NCI-H748 (cell line): ENCODE data around the gene DDX39A.
"Not testable (repeated sequence)": the region's sequence is repeated elsewhere in the genome, so short reads cannot be mapped to it uniquely, and the experiment has no call there.

Experiments
- DNase-seq: peaks from one replicate; lab custom pipeline; 2025; ENCODE audit not compliant: unreplicated experiment; lab: John Stamatoyannopoulos, UW

DDX39A gene

DNA sequence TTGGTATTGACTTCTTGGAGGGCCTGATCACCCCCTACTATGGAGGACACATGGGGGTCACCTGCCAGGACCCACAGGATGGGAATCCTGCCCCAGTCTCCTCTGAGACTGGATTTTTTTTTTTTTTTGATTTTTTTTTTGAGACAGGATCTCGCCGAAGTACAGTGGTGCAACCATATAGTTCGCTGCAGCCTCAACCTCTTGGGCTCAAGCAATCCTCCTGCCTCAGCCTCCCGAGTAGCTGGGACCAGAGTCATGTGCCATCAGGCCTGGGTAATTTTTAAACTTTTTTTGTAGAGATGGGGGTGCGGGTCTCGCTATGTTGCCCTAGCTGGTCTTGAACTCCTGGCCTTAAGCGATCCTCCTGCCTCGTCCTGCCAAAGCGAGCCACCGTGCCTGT, 52.1 kb downstream of the DDX39A start:
- no peak for DNase-seq

DNA sequence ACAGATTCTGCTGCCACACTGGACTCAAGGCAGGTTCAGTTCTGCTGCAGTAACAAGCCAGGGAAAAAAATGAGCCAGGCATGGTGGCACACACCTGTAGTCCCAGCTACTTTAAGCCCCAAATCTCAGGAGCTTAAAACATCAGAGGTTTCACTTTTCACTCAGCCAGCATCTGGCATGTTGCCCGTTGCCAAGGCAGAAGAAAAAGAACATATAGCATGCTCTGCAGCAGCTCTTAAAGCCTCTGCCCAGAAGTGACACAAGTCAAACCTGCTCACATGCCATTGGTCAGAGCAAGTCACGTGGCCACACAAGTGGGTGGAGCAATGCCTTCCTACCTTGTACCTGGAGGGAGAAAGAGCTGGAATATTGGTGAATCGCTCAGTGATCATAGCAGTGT, 52.6 kb downstream of the DDX39A start:
- DNase-seq: peak; percentile 77

DNA sequence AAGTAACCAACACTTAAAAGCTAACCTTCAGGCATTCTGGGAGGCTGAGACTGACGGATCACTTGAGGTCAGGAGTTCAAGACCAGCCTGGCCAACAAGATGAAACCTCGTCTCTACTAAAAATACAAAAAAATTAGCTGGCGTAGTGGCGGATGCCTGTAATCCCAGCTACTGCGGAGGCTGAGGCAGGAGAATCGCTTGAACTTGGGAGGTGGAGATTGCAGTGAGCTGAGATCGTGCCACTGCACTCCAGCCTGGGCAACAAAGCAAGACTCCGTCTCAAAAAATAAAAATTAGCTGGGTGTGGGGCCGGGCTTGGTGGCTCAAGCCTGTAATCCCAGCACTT, 55.1 kb downstream of the DDX39A start:
- not testable (repeated sequence) for DNase-seq

DNA sequence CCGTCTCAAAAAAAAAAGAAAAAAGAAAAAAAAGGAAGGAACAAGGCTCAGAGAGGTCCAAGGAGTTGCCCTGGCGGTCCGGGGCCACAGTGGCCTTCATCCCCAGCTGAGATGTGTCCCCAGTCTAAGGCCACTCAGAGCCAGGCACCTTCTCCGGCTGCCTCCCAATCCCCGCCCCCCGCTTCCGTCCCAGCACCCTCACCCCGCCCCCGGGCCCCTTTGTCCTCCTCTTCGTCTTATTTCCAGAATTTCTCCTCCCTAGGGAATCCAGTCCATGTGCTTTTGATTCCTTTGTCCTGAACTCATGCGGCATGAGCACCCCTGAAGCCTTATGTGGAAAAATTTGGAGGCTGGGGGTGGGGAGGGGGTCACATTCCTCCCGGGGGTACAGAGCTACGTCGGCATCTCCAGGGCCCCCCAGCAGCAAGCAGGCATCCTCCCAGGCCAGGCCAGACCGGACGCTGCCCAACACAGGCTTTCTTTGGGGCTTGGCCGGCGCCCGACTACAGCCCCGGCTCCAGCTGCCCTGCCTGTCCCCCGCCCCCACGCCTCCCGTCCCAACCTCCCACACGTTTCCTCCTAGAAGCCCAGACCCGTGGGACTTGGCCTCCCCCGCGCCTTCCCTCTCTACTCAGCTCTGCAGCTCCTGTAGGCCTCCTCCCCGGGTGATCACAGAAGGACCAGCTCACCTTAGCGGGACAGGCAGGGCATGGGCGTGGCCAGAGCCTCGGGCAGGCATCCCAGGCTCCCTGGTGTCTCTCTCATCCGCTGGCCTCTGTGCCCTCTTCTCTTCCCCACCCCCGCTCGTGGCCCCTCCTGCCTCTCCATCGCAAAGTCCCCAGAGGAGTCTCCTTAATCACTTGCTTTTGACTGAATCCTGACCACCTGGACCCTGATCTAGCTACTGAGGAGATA, 55.7 kb downstream of the DDX39A start:
- peak; percentile 6 for DNase-seq

DNA sequence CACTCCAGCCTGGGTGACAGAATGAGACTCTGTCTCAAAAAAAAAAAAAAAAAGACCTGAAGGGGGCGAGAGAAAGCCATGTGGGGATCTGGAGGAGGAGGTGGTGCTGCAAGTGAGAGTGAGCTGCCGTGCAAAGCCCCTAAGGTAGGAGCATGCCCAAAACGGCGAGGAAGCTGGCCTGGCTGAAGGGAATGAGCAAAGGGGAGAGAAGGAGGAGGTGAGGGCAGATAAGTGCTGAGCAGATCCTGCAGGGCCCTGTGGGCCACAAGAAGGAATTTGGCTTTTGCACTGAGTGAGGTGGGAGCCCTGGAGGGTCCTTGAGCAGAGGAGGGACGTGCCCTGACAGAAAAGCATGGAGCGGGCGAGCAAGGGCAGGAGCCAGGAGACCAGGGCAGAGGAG, 57.3 kb downstream of the DDX39A start:
- DNase-seq: peak; percentile 26
